PFSK-1 (cell line): ENCODE results near the gene CNOT11.

Experiments used
- FOXP2 ChIP-seq: optimal IDR thresholded peaks from 2 replicates; pipeline ENCODE3; 2011; ENCODE audit warnings: borderline replicate concordance, control low read depth, inconsistent platforms; ENCODE audit not compliant: insufficient read depth; ENCODE audit errors: extremely low read length, extremely low read depth
- POLR2AphosphoS5 ChIP-seq: IDR thresholded peaks from 2 replicates; pipeline ENCODE4 v1.6.1; 2012; ENCODE audit warnings: low read depth, mild to moderate bottlenecking, control low read depth, low read length, moderate library complexity
- SIN3A ChIP-seq: IDR thresholded peaks from 2 replicates; pipeline ENCODE4 v1.6.1; 2012; ENCODE audit warnings: mild to moderate bottlenecking, low read length, moderate library complexity, borderline replicate concordance; ENCODE audit not compliant: insufficient read depth
- TAF1 ChIP-seq: IDR thresholded peaks from 2 replicates; pipeline ENCODE4 v1.6.1; 2012; ENCODE audit warnings: low read length, control low read depth, borderline replicate concordance; ENCODE audit not compliant: insufficient read depth
- TF ChIP-seq, protein P1 (sequence below), 2 experiments: IDR thresholded peaks; 2 replicates each; pipeline versions ENCODE4 v1.6.1 to v1.8.0; 2011 to 2012; ENCODE audit warnings: low read depth in 2 of 2, low read length in 2 of 2, control low read depth in 1 of 2, inconsistent platforms in 1 of 2, mild to moderate bottlenecking in 1 of 2, moderate library complexity in 1 of 2; ENCODE audit not compliant: insufficient read depth in 1 of 2

Gene CNOT11

GRCh38 chr2:101265893-101266499 lies 13.3 kb downstream of the CNOT11 start:
- TF ChIP-seq FOXP2: no peak
- no peak for TF ChIP-seq TAF1
- TF ChIP-seq, protein P1, sequence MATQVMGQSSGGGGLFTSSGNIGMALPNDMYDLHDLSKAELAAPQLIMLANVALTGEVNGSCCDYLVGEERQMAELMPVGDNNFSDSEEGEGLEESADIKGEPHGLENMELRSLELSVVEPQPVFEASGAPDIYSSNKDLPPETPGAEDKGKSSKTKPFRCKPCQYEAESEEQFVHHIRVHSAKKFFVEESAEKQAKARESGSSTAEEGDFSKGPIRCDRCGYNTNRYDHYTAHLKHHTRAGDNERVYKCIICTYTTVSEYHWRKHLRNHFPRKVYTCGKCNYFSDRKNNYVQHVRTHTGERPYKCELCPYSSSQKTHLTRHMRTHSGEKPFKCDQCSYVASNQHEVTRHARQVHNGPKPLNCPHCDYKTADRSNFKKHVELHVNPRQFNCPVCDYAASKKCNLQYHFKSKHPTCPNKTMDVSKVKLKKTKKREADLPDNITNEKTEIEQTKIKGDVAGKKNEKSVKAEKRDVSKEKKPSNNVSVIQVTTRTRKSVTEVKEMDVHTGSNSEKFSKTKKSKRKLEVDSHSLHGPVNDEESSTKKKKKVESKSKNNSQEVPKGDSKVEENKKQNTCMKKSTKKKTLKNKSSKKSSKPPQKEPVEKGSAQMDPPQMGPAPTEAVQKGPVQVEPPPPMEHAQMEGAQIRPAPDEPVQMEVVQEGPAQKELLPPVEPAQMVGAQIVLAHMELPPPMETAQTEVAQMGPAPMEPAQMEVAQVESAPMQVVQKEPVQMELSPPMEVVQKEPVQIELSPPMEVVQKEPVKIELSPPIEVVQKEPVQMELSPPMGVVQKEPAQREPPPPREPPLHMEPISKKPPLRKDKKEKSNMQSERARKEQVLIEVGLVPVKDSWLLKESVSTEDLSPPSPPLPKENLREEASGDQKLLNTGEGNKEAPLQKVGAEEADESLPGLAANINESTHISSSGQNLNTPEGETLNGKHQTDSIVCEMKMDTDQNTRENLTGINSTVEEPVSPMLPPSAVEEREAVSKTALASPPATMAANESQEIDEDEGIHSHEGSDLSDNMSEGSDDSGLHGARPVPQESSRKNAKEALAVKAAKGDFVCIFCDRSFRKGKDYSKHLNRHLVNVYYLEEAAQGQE (IDR thresholded peaks at IDR 0.05; ENCODE audit: insufficient read depth in 1 of 2, low read depth in 2 of 2, low read length in 2 of 2): no peak
- no peak for TF ChIP-seq POLR2AphosphoS5
- no peak for TF ChIP-seq SIN3A

DNA sequence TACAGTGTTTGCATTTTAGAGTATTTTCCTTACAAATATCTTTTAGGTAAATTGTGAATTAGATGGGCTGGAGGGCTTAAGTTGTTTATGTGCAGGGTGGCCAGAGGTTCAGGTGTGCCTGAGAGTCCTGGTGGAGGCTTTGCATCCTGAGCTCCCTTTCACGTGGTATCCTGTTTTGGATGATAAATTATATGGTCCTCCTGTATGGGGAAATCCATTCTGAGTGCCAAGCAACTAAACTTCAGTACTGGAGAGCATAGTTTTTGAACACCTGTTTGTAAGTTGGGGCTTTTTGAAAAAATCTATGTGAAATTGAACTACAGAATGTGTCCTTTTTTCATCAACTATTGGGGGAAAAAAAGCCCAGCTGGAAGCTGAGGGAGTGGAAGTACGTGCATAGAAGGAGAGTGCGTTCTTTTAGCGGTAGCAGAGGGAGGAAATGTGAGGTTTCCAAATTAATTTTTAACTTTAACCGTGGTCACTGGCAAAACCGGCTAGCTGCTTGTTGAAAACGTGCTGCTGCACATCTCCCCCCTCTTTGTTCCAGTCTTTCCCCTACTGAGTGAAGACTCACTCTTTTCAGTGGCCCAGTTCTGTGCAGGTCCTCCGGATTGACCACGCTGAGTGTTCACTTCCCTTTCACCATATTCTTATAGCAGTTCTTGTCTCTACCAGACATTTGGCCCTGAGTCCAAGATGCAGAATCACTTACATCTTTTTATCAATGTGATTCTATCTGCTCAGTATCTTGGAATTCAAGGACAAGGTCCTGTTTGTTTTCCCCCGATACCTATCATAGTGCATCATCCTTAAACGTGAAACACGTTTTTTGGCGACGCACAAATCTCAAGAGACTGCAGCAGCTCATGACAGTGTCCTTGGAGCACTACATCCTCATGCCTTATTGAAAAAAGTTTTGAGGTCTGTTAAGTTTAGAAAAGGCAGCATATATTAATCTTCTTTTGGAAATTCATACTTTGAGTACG lies 15.3 kb downstream of the CNOT11 start:
- TF ChIP-seq, protein P1 (IDR thresholded peaks at IDR 0.05; ENCODE audit: insufficient read depth in 1 of 2, low read depth in 2 of 2, low read length in 2 of 2): no peak
- TF ChIP-seq FOXP2 (no peak), POLR2AphosphoS5 (no peak), TAF1 (no peak), SIN3A (no peak)

- TF ChIP-seq SIN3A (no peak), TAF1 (no peak), FOXP2 (no peak), POLR2AphosphoS5 (no peak)
- TF ChIP-seq, protein P1 (IDR thresholded peaks at IDR 0.05; ENCODE audit: insufficient read depth in 1 of 2, low read depth in 2 of 2, low read length in 2 of 2): no peak
Measured at GRCh38 chr2:101270700-101271259, 18.1 kb downstream of the CNOT11 start.

DNA sequence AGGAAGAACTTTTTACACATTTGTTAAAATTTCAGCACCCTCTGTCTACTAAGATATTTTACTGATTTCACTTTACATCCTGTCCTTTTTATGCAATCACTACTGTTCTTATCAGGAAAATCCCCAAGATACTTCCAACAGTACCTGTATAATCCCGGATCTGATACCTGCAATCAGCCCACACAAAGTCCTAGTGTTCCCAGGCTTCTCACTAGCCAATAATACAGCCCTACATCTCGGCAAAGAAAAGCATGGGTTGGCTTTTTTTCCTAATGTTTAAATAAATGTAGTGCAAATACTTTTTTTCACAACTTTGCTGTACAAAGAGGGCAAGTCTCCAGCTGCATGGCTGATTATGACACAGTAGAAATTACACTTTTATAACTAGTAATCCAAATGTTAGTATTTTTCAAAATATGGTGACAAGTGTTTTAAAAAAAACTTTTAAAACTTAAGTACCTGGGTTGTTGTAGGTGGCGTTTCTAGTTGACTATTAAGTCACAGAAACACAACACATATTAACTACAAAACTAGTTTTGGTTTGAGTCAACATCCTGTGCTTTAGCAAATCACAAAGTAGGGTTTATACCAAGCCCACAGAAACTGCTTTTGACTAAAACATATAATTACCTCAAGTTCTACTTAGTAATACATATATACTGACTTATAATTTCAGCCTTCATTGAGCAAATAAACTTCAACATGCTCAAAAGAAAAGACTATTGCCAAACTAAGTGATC lies 19.5 kb downstream of the CNOT11 start:
- TF ChIP-seq SIN3A (no peak), FOXP2 (no peak), POLR2AphosphoS5 (no peak; the same call in 1 of the 2 replicates), TAF1 (no peak)
- TF ChIP-seq, protein P1 (IDR thresholded peaks at IDR 0.05; ENCODE audit: insufficient read depth in 1 of 2, low read depth in 2 of 2, low read length in 2 of 2): no peak
